IMR-90 (cell line): ENCODE data around the gene HDAC7.

Experiments
- CEBPB ChIP-seq: IDR thresholded peaks from 2 replicates; pipeline ENCODE4 v1.6.1; 2012; ENCODE audit warnings: low read depth, low read length, improper control_type of control experiment
- MXI1 ChIP-seq: IDR thresholded peaks from 2 replicates; pipeline ENCODE4 v1.6.1; 2012; ENCODE audit warnings: low read depth, mild to moderate bottlenecking, low read length, moderate library complexity, borderline replicate concordance
- POLR2A ChIP-seq: IDR thresholded peaks from 2 replicates; pipeline ENCODE4 v1.6.1; 2012; ENCODE audit warnings: mild to moderate bottlenecking, low read depth, low read length
- RCOR1 ChIP-seq: IDR thresholded peaks from 2 replicates; pipeline ENCODE4 v1.6.1; 2012; ENCODE audit warnings: mild to moderate bottlenecking, low read length, improper control_type of control experiment; ENCODE audit not compliant: insufficient replicate concordance
- SMC3 ChIP-seq: fragments of 150-350 bp; IDR thresholded peaks from 2 replicates; pipeline ENCODE4 v1.6.1; 2016; ENCODE audit warnings: low read depth, mild to moderate bottlenecking, antibody characterized with exemption, low read length, moderate library complexity
- TF ChIP-seq, protein P1 (sequence below): conservative IDR thresholded peaks from 2 replicates; pipeline ENCODE4 v1.5.1; 2012; ENCODE audit warnings: mild to moderate bottlenecking, low read depth, low read length, improper control_type of control experiment
- TF ChIP-seq, protein P2 (sequence below): fragments of 150-350 bp; IDR thresholded peaks from 2 replicates; pipeline ENCODE4 v1.6.1; 2017; ENCODE audit warnings: mild to moderate bottlenecking, antibody characterized with exemption, low read length, low read depth
- TF ChIP-seq, protein P3 (sequence below): fragments of 150-350 bp; IDR thresholded peaks from 2 replicates; pipeline ENCODE4 v1.6.1; 2016; ENCODE audit warnings: low read depth, mild to moderate bottlenecking, low read length, moderate library complexity, borderline replicate concordance

DNA sequence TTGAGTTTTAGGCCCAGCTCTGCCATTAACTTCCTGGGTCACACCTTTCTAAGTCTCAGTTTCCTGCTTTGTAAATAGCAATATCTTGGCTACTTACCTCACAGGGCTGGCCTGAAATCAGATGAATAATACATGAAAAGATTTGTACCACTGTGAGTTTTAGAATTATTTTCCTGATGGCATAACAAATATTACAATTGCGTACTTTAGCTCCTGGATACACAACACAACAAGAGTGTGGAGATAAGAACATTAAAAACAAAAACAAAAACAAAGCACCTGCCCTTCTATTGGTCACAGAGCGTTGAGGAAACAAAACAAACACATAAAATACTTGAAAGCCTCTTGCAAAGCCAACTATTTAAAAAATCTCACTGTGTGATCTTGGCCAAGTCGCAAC, 4.9 kb upstream of the HDAC7 start:
- TF ChIP-seq, protein P1, sequence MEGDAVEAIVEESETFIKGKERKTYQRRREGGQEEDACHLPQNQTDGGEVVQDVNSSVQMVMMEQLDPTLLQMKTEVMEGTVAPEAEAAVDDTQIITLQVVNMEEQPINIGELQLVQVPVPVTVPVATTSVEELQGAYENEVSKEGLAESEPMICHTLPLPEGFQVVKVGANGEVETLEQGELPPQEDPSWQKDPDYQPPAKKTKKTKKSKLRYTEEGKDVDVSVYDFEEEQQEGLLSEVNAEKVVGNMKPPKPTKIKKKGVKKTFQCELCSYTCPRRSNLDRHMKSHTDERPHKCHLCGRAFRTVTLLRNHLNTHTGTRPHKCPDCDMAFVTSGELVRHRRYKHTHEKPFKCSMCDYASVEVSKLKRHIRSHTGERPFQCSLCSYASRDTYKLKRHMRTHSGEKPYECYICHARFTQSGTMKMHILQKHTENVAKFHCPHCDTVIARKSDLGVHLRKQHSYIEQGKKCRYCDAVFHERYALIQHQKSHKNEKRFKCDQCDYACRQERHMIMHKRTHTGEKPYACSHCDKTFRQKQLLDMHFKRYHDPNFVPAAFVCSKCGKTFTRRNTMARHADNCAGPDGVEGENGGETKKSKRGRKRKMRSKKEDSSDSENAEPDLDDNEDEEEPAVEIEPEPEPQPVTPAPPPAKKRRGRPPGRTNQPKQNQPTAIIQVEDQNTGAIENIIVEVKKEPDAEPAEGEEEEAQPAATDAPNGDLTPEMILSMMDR, result no peak
- TF ChIP-seq POLR2A (no peak), SMC3 (no peak), MXI1 (no peak), CEBPB (no peak), RCOR1 (no peak)
- TF ChIP-seq, protein P2, sequence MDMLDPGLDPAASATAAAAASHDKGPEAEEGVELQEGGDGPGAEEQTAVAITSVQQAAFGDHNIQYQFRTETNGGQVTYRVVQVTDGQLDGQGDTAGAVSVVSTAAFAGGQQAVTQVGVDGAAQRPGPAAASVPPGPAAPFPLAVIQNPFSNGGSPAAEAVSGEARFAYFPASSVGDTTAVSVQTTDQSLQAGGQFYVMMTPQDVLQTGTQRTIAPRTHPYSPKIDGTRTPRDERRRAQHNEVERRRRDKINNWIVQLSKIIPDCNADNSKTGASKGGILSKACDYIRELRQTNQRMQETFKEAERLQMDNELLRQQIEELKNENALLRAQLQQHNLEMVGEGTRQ, result no peak
- TF ChIP-seq, protein P3, sequence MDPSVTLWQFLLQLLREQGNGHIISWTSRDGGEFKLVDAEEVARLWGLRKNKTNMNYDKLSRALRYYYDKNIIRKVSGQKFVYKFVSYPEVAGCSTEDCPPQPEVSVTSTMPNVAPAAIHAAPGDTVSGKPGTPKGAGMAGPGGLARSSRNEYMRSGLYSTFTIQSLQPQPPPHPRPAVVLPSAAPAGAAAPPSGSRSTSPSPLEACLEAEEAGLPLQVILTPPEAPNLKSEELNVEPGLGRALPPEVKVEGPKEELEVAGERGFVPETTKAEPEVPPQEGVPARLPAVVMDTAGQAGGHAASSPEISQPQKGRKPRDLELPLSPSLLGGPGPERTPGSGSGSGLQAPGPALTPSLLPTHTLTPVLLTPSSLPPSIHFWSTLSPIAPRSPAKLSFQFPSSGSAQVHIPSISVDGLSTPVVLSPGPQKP, result no peak
